HG03575 (cell line): Measurements from ENCODE around the gene CEP126.

Experiments used
- ATAC-seq: cut with Tn5 transposase; IDR thresholded peaks from one replicate; pipeline ENCODE4 v1.9.1; 2021; ENCODE audit not compliant: unreplicated experiment, insufficient number of reproducible peaks, low FRiP score; ENCODE audit errors: extremely low read depth

Gene CEP126

DNA sequence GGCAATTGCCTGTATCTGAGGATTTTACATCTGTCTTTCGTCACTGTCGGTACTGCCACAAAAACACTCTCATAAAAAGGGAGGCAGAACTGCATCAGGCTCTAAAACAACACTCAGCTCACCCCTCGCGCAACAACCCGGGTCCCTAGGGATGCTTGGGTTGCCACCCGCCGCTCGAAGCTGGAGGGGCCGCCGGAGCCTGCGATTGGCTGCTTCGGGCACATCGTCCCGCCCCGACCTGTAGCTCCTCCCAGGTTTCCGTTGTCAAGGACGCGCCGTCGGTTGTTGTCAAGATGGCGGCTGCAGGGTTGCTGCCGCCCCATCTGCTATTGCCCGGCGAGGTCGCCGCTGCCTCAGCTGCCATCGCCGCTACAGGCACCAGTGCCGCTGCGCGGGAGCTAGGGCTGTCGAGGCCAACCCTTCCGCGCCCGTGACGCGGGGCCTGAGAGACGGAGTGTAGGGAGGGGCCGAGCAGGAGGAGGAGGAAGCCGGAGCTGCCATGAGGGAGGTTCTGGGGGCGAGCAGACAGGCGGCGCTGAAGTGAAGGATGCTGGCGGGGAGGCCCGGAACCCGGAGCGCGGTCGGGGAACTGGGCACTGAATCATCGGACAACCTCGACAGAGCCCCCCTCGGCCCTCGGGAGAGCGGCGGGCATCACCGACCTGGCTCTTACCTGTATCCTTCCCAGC is at the start of gene CEP126:
Gene CEP126 (plus strand): TSS at position 273 of the 689 bp plus-strand sequence. CDS start 275 bp downstream, at position 548.
- peak; percentile 93 for ATAC-seq

GRCh38 chr11:101866619-101867491 is 48.0 kb upstream of the CEP126 start:
- ATAC-seq = no peak

DNA sequence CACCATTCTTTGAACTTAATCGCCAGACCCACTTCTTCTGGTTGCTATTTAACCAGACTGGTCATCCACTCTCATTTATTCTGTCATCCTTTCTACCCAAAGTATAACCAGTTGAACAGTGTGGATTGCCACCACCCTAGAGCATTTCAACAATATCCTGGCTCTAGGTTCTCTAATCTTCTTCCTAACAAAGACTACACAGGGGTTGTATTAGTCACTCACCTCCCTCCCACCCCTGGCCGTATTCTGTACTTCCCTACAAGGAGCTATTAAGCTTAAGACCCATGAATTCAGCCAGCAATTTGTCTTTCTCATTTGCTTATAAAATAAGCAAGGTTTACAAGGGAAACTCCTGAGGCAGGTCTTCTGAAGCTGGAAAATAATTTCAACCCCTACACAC is 46.9 kb upstream of the CEP126 start:
- ATAC-seq = no peak

- ATAC-seq = no peak
Measured at GRCh38 chr11:101870510-101870909, 44.3 kb upstream of the CEP126 start.

DNA sequence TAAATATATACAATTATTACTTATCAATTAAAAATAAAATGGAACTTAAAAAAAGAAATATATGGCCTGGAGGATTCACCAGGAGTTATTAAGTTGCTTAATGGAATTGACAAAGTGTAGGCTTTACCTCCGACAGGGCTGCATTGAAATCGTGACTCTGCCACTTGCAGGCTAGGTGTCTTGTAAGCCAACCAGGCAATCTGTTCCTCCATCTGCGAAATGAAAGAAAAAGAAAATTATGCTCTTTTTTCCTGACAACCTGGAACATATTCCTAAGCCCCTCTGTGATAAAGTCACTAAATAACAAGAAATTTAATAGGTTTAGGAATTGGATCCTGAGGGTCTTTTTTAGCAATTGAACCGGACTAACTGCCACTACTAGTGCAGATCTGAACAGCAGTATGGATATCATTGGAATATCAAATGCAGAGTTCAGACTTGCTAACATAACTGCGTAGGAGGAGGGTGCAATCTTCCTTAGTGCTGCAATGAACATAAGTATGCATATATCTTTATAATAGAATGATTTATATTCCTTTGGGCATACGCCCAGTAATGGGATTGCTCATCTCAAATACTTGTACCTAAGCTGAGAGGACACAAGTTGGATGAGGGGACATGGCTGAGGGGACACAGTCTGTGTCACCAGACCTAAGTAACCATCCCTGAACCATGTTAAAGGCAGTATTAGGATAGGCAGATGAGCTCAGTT is 42.5 kb upstream of the CEP126 start:
- no peak for ATAC-seq

- no peak for ATAC-seq
Measured at GRCh38 chr11:101880222-101880621, 34.6 kb upstream of the CEP126 start.

GRCh38 chr11:101881586-101881985 is 33.2 kb upstream of the CEP126 start:
- ATAC-seq = no peak

- no peak for ATAC-seq
Measured at GRCh38 chr11:101885631-101886030, 29.2 kb upstream of the CEP126 start.

- ATAC-seq = no peak
Measured at GRCh38 chr11:101889767-101890166, 25.0 kb upstream of the CEP126 start.

GRCh38 chr11:101894505-101894904 is 20.3 kb upstream of the CEP126 start:
- ATAC-seq = no peak

- ATAC-seq = no peak
Measured at GRCh38 chr11:101907815-101908214, 7.0 kb upstream of the CEP126 start.

DNA sequence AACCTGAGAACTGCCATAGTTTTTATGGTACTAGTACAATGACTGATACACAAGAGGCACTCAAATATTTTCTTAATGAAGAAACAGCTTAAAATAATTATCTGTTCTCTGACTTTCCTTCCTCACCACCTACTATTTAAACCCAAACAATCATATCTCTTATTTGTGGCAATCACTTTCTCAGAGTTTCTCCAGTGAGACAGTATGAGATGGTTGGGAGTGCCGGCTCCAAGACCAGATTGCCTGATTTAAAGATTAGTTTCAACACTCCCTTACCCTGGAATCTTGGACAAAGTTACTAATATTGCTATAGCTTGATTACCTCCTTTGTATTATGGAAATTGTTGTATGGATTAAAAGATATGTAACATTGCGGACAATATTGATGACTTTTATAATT is 5.7 kb upstream of the CEP126 start:
- no peak for ATAC-seq

- no peak for ATAC-seq
Measured at GRCh38 chr11:101912823-101913284, 2.0 kb upstream of the CEP126 start.

GRCh38 chr11:101913656-101914055 is 1.2 kb upstream of the CEP126 start:
- ATAC-seq = no peak

- no peak for ATAC-seq
Measured at GRCh38 chr11:101914341-101914737, 471 bp upstream of the CEP126 start.

- ATAC-seq = no peak
Measured at GRCh38 chr11:101915791-101916291, 1.0 kb downstream of the CEP126 start.

DNA sequence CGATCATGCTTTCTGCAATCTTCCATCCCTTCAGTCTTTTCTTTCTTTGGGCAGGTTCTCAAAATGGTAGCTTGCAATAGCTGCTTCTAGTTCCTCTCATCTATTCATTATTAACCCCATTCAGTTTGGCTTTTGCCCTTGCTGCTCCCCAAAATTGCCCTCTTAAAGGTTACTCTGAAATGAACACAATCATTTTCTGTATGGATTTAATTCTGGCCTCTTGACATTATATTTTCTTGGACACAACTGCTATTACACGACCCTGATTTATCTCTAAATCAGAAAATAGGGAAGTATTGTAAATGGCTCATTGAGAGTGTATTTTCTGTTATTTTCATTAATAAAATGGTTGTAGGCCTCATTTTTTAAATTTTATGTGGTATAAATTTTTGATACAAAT is 1.6 kb downstream of the CEP126 start, which contains the start of gene ANGPTL5:
Gene ANGPTL5 (minus strand): TSS at position 101 of the 400 bp plus-strand sequence. CDS start 8,613 bp downstream, outside the sequence.
- ATAC-seq = no peak

DNA sequence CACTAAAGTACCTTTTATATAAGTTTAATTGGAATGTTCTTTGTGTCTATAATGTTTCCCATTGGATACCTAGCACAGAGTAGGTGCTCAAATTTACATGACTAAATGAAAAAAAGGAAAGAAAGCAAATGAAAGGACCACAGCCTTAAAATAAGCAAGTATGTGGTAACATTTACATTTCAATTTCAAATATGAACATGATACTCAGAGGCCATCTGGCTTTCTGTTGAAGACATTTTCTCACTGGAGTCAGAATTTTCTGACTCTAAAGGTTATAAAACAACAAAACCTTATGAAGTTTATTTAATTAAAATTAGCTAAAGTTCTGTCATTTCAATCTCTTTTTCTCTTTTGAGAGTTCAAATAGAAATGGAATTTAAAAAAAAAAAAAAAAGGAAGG is 2.4 kb downstream of the CEP126 start:
- ATAC-seq = no peak

- ATAC-seq = no peak
Measured at GRCh38 chr11:101920992-101921391, 6.2 kb downstream of the CEP126 start.
